GM12891 (cell line): ENCODE measurements around the gene EPB41L4A.

Experiments
- PAX5 ChIP-seq: IDR thresholded peaks from 2 replicates; pipeline ENCODE4 v1.6.1; 2011; ENCODE audit warnings: low read length, moderate library complexity, mild to moderate bottlenecking; ENCODE audit not compliant: insufficient read depth, severe bottlenecking
- POLR2A ChIP-seq: IDR thresholded peaks from 2 replicates; pipeline ENCODE4 v1.6.1; 2011; ENCODE audit warnings: low read depth, low read length, control low read depth

GRCh38 chr5:112192866-112193265, 226.2 kb downstream of the EPB41L4A start:
- no peak for TF ChIP-seq POLR2A
- TF ChIP-seq PAX5, result no peak
